AG20443 (cell line): ENCODE measurements around the gene RBM20.
A peak's percentile ranks its signal among the peaks of the same experiment; 100 is the strongest.

Source experiments
- DNase-seq: peaks from one replicate; pipeline ENCODE4 v3.0.0; 2012; ENCODE audit warnings: low spot score, mixed read lengths

The RBM20 gene

DNA sequence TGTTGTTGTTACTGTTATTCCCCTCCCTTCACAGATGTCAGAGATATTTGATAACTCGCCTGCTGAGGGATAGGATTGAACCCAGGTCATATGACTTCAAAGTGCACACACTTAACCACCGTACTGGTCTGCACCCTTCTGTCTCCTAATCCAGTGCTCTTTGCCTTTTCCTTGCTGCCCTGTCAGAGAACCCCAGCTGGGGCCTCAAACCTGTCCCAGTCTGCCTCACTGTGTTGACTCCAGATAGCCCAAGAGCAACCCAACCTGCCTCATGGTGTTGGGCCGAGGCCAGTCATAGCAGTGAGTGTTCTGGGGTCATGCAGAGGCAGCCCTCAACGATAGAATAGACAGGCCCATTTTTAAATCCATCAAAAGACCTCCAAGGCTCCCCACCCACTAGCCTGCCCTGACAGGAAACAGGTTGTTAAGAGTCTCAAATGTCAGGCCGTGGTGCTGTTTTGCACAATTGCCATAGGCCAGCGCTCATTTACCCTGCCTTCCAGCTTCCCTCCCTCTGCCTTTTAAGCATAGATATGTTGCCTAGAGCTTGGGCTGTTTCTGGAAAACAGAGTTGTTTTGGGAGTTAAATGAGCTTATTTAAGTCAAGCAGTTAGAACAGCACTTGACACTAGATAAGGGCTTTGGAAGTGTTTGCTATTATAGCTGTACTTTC, 190.6 kb downstream of the RBM20 start:
- DNase-seq, result no peak

DNA sequence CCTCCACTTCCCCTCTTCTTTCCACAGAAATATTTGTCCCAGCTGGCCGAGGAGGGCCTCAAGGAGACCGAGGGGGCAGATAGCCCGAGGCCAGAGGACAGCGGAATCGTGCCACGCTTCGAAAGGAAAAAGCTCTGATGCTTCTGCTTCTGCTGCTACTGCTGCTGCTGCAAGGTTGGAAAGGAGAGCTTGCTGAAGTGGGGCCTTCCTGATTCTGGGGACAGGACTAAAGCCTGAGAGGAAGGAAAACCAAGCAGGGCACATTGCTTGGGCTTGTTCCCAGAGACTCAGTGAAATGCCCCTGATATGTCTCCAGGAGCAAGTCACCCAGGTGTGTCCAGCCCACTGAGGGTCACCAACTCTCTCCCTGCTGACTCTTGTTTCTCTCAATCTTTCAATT, 191.7 kb downstream of the RBM20 start:
- DNase-seq, result no peak

GRCh38 chr10:110836706-110837105, 192.6 kb downstream of the RBM20 start:
- DNase-seq, result no peak

DNA sequence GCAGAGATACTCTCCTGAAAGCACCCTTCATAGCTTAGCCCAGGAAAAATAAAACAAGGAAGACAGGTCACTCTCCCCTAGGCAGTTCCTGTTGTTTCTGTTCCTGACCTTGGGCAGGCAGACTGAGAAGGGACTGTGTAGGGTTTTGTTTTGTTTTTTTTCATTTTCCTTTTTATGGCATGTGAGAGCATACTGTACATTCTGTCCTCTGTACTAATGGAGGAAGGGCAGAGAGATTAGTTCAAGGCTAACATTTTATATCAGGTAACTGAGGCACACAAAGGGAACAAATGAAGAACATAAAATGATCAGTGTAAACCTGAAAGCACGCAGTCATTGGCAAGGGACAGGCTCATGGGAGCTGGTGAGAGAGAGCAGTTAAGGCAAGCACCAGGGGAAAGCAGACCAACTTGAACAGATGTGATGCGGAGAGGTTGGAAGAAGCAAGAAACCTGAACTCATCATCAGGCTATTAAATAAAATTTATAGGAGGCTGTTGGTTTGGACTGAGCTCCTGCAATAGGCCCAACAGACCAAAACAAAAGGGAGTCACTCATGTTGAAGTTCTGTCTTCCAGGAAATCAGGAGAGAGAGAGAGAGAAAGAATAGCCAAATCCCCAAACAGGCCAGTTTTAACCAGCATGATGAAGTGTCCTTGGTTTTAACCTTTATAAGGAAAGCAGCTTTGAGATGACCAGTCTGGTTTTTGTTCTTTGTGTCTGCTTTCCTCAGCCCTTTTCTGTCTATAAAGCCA, 193.5 kb downstream of the RBM20 start:
- no peak for DNase-seq

DNA sequence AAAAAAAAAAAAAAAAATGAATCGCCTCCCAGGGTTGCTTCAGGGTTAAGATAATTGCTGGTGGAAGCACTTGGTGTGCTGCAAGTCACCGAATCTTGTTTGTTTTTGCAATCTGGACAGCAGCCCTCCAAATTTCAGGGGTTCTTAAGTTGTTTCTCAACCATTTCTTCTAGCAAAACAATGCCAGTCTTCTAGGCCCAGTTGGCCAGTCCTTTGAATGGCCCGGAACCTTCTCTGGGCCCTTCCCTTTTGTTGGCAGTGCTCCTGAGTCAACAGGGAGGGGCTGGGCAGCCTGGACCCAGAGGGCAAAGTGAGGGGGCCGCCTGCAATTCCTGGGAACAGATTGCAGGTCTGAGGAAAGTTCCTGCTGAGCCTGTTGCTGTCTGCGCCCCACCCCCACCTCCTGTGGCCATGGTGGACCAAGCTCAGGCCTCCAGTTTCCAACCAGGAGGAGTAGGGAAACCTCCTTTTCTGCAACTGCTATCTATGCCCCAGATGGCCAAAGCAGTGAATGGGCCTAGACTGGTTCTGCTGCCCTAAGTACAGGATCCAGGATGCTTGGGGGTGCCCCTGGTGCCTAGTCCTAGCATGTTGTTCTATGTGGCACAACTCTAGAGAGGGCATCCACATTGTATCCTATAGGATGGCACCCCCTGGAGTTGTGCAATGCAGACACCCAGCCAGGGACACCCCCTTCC, 196.2 kb downstream of the RBM20 start:
- no peak for DNase-seq

- no peak for DNase-seq
Observed at GRCh38 chr10:110840923-110841428, 196.8 kb downstream of the RBM20 start.

GRCh38 chr10:110841767-110842267, 197.7 kb downstream of the RBM20 start:
- no peak for DNase-seq

DNA sequence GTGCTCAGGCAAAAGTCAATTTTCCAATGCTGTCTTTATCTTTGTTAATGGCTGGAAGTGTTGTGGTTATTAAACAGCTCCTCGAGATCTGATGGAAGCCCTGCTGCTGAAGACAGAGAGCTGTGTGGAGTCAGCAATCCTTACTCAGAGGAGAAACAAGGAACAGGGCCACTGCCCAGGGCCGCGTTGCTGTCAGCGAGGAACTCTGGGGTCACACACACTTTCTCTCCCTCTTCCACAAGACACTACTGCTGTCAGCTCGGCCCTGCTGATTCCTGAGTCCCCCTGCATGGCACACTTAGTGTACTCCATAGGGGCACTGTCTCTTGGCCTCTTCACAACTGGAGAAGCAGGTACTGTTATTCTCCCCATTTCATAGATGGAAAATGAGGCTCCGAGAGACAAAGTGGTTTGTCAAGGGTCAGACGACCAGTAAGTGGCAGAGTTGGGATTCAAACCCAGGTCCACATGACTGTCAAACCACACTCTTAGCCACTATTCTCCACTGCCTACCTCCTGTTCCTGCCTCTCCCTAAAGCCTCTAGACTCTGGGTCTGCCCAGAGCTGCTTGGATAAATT, 198.3 kb downstream of the RBM20 start:
- DNase-seq, result no peak

DNA sequence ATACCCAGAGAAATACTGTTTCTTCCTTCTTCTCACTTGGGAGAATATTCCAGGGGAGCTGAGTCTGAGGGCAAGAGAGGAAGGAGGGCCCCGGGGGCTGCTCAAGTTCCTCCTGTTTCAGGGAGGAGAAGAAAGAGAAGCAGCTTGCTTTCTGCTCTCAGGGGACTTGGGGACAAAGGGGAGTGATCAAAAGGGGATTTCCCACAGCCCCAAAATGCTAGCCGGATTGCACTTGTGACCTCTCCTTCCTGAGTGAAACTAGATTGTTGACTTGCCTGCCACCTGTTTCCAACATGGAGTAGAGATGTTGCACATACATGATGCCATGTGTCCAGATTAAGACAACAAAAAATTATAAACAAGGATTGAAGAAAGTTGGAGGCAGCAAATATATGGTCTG, 198.9 kb downstream of the RBM20 start:
- DNase-seq, result no peak

DNA sequence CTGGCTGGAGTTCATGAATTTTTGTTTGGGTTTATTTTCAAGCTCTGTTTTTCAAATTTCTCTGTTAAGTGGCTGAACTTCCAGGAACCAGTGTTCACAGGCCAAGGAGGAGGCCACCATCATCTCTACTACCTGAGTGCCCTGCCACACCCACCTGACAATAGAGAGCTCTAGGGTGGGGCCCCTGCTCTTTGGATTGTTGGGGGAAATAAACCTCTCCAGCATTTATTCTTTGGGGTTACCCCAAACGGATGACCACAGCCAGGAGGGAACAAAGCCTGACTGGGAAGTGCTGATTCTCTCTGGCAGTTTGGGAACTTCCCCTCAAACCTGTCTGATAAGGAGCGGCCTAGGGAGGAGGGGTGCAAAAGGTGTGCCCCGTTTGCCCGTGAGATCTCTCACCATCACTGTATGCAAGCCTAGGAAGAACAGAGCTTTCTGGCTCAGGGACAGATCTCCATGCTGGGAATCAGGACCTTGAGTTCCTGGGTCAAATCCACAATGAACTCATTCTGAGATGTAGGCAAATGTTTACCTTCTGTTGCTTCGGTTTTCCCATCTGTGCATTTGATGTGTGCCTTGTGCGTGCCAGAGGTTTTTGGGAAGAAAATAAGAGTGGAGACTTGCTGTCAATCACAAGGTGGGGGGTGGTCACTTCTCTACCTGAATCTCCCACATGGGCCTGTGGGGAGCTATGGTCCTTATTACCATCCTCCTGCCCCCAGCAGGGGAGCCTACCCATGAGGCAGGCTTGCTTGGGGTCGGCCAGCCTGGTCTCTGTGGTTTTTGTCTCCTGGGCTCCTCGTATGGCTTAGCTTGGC, 199.9 kb downstream of the RBM20 start:
- no peak for DNase-seq

- DNase-seq, result no peak
Observed at GRCh38 chr10:110844617-110844881, 200.4 kb downstream of the RBM20 start.

GRCh38 chr10:110845192-110845755, 201.1 kb downstream of the RBM20 start:
- no peak for DNase-seq

DNA sequence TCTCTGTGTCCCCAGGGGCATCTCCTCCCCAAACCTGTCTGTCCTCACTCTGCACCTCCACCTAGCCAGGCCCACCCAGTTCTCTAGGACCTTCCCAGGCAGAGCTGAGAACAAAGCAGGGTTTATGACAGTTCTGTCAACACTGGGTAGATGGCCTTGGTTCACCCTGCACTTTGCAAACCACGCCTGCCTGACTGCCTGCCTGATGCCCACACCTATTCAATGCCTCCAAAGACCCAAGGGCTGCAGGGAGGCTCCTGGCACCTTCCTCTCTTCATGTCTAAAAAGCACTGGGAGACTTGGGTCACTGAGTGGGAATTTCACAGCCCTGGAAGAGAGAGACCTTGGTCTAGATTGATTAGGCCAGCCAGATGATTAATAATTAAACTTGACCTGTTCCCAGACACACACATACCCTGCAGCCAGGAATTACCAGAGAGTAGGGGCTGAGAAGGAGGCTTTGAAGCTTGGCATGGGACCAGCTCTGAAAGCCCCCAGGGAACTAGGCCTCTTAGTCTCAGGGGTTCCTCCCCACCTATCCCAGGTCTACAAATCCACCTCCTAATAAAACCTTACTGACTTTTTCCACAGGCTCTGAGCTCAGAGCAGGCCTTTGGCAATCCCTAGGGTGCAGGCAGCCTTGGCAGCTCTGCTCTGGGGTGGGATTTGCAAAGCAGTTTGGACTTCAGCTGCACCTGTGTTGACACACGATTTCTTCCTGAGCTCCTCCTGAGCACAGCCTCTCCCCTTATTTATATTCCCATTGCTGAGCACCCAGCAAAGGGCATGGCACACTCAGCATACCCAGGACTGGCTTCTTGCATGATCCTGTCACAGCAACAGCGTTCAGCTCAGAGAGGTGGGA, 201.9 kb downstream of the RBM20 start:
- DNase-seq, result no peak

- DNase-seq, result no peak
Observed at GRCh38 chr10:110847374-110847773, 203.2 kb downstream of the RBM20 start.

DNA sequence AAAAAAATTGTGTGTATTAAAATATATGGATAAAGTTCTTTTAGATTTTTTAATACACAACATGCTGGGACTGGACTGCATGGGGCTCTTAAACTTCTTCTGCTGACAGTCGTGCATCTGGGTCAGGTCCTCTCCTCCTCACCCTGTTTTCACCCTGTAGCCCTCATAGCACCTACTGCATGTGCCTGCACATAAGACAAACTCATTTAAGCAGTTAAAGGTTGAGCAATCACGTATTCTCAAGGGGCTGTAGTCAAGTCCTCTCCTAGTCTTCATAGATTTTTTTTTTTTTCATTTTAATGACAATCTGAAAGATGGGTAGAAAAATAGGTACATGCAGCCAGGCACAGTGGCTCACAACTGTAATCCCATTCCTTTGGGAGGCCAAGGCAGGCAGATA, 204.0 kb downstream of the RBM20 start:
- no peak for DNase-seq

GRCh38 chr10:110850099-110850498, 206.0 kb downstream of the RBM20 start:
- DNase-seq, result no peak

DNA sequence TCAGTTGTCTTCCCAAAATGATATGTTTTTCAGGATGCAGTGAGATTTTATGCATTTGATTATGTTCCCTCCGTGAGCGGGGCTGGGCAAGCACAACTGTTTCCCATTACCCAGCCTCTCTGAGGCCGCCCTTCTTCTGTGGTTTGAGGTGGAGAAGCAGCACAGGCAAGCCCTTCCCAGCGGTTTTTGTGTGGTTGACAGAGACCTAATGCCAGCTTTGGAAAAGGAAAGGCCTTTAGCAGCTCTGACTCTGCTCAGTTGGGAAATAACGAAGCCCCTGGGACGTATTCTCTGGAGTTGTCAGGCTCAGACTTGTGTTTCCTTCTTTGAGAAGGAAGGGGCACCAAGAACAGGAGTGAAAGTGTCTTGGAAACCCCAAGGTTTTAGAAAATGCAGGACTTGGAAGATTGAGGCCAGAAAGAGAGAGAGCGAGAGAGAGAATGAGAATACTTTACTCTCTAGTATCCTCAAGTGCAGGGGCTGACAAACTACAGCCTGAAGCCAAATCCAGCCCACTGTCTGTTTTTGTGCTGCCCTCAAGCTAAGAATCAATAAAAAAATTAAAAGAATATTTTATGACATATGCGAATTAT, 207.0 kb downstream of the RBM20 start:
- peak; percentile 64 for DNase-seq

DNA sequence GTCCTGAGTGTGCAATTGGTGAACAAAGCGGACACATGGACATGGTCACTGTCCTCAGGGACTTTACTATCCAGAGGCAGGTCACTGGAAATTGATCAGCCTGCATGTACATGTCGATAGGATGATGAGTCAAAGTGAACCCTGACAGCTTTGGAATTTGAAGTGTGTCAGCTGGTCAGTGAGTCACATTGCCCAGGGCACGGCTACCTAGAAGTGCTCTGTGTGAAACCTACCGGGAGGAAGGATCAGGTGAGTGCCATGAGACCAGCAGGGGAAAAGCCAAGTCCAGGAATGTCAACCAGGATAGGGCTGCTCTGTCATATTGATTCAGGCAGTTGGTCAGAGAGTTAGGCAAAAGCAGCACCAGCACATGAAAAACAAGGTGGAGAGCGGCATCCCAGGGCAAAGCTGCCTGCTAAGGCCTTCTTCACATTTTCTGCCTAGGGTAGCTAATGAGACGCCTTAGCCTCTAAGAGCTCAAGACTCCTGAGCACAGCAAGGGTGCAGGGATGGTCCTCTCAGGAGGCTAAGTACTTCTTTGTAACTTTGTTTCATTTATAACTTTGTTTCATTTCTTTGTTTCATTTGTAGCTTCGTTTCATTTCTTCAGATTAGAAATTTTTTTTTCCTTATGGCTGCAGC, 208.2 kb downstream of the RBM20 start:
- no peak for DNase-seq

- DNase-seq, result no peak
Observed at GRCh38 chr10:110852947-110853346, 208.8 kb downstream of the RBM20 start.
